RWPE2 (cell line): Measurements from ENCODE around the gene TMEM233.

ENCODE experiments used
- ATAC-seq: fragments of 200-7000 bp; cut with Tn5 transposase; 3 replicates; pipeline ENCODE4 v1.9.1; 2021; ENCODE audit warnings: low read depth
- DNase-seq: peaks from one replicate; pipeline ENCODE4 v3.0.0-alpha.2; 2020; ENCODE audit warnings: low spot score
- H3K27ac ChIP-seq: fragments of 450-650 bp; 2 replicates; pipeline ENCODE4 v1.5.1; 2017; ENCODE audit warnings: mild to moderate bottlenecking; ENCODE audit not compliant: poor library complexity, severe bottlenecking
- H3K27me3 ChIP-seq: fragments of 250-450 bp; sonication (Bioruptor Pico); 2 replicates; pipeline ENCODE4 v1.5.1; 2021; ENCODE audit warnings: mild to moderate bottlenecking, moderate library complexity; ENCODE audit not compliant: insufficient read depth, poor library complexity, severe bottlenecking
- H3K36me3 ChIP-seq: fragments of 250-450 bp; sonication (Bioruptor Pico); 2 replicates; pipeline ENCODE4 v1.5.1; 2020; ENCODE audit warnings: low read depth, mild to moderate bottlenecking, moderate library complexity
- H3K4me1 ChIP-seq: fragments of 250-450 bp; sonication (Bioruptor Pico); 2 replicates; pipeline ENCODE4 v1.5.1; 2021; ENCODE audit warnings: mild to moderate bottlenecking, moderate library complexity; ENCODE audit not compliant: insufficient read depth, poor library complexity, severe bottlenecking
- H3K4me3 ChIP-seq: fragments of 250-450 bp; sonication (Bioruptor Pico); 2 replicates; pipeline ENCODE4 v1.5.1; 2021; ENCODE audit warnings: mild to moderate bottlenecking, moderate library complexity; ENCODE audit not compliant: severe bottlenecking
- H3K9me3 ChIP-seq: fragments of 250-450 bp; sonication (Bioruptor Pico); 2 replicates; pipeline ENCODE4 v1.5.1; 2021; ENCODE audit warnings: mild to moderate bottlenecking, moderate library complexity; ENCODE audit not compliant: severe bottlenecking
- TF ChIP-seq, protein P1 (sequence below): fragments of 450-650 bp; IDR thresholded peaks from one replicate; pipeline ENCODE4 v1.5.1; 2017; ENCODE audit warnings: mild to moderate bottlenecking, moderate library complexity; ENCODE audit not compliant: poor library complexity, severe bottlenecking

Gene TMEM233

DNA sequence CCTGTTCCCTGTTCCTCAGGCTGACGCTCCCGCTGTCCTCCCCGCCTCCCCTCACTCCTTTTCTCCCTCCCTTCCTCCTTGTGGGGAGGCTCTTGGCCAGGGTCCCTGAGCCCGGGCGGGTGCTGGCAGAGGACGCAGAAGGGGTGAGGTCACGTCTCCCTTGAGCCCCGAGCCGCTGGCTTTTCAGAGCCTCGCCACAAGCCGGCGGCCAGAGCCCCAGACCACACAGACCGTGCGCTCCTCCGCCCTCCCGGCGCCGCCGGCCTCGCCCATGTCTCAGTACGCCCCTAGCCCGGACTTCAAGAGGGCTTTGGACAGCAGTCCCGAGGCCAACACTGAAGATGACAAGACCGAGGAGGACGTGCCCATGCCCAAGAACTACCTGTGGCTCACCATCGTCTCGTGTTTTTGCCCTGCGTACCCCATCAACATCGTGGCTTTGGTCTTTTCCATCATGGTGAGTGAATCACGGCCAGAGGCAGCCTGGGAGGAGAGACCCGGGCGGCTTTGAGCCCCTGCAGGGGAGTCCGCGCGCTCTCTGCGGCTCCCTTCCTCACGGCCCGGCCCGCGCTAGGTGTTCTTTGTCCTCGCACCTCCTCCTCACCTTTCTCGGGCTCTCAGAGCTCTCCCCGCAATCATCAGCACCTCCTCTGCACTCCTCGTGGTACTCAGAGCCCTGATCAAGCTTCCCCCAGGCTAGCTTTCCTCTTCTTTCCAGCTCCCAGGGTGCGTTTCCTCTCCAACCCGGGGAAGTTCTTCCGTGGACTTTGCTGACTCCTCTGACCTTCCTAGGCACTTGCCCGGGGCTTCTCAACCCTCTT, at the start of gene TMEM233:
Gene TMEM233 (plus strand): TSS at position 197 of the 821 bp plus-strand sequence. CDS start 75 bp downstream, at position 272.
- no peak within 1 kb of the TSS for H3K4me3 ChIP-seq

DNA sequence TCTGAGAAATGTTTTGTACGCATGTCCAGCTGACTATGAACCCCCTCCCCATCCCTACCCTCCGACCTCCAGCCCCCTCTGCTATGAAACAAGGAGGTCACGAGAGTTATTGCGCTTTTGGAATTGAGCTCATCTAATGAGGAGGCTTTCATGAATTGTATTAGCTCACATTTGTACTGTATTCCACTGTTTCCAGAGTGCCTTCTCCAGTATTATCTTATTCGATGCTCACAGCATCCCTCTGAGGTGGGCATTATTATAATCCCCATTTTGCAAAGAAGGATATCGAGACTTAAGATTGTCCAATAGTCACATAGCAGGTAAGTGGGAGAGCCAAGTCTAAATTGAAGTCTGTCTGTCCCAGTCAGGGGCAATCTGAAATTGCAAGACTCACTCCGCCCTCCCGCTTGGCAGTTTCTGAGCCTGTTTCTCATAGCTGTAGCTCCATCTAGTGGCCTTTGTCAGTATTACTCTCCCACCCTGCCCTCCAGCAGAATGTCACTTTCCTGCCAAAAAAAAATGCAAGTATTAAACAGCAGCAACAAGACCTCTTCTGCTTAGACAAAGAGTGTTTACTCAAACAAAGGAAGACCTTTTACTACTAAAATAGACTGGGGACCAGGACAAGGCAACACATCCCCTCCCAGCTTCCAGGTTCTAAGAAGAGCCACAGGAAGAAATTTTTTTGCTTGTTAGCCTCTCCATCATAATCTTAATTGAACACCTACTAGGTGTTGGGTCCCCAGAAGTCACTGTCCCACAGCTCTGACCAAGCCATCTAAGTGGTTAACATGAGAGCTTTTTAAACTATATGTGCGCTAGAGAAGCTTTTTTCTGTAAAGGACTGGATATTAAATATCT, 48.6 kb upstream of the TMEM233 start:
- Histone ChIP-seq H3K4me3 (no peak overlapping the region), H3K27me3 (no peaks in the 10 kb centered on the region), H3K4me1 (no peaks in the 10 kb centered on the region), H3K36me3 (no peaks in the 10 kb centered on the region), H3K27ac (no peak overlapping the region), H3K9me3 (no peaks in the 10 kb centered on the region)
- DNase-seq (no peak), ATAC-seq (peak; percentile 48; the same call in 1 of the 3 replicates)
- TF ChIP-seq, protein P1, sequence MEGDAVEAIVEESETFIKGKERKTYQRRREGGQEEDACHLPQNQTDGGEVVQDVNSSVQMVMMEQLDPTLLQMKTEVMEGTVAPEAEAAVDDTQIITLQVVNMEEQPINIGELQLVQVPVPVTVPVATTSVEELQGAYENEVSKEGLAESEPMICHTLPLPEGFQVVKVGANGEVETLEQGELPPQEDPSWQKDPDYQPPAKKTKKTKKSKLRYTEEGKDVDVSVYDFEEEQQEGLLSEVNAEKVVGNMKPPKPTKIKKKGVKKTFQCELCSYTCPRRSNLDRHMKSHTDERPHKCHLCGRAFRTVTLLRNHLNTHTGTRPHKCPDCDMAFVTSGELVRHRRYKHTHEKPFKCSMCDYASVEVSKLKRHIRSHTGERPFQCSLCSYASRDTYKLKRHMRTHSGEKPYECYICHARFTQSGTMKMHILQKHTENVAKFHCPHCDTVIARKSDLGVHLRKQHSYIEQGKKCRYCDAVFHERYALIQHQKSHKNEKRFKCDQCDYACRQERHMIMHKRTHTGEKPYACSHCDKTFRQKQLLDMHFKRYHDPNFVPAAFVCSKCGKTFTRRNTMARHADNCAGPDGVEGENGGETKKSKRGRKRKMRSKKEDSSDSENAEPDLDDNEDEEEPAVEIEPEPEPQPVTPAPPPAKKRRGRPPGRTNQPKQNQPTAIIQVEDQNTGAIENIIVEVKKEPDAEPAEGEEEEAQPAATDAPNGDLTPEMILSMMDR: peak; percentile 85

More for the DNA sequence above, at the start of gene TMEM233:
- Histone ChIP-seq H3K36me3 (no peaks in the 10 kb centered on the region), H3K27ac (no peak within 1 kb of the TSS), H3K9me3 (no peaks in the 10 kb centered on the region), H3K27me3 (peaks cover 37% of the 10 kb centered on the region), H3K4me1 (no peaks in the 10 kb centered on the region)
- TF ChIP-seq, protein P1: no peak
- no peak for DNase-seq
- ATAC-seq: no peak

DNA sequence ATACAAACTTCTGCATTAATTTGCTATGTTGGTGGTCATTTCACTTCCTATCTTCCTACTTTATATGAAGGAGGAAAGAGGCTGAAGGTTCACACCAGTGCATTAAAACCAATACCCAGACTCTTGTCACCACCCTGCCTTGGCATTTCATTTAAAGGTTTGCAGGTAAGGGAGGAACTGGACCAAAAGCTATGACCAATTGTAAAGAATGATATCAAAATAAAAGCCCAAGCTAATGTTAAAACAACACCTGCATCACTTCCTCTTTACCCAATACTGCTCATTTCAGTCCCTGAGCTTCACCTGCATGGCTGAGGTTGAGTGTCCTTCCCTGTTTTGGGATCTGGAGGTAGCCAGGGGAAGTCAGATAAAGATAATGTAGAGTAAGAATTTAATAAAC, 47.2 kb upstream of the TMEM233 start:
- no peaks in the 10 kb centered on the region for H3K27me3 ChIP-seq
- no peaks in the 10 kb centered on the region for H3K36me3 ChIP-seq
- no peak for DNase-seq
- H3K27ac ChIP-seq: no peak overlapping the region
- H3K4me1 ChIP-seq: no peaks in the 10 kb centered on the region
- ATAC-seq: no peak
- H3K4me3 ChIP-seq: no peak overlapping the region
- TF ChIP-seq, protein P1: no peak
- H3K9me3 ChIP-seq: no peaks in the 10 kb centered on the region

DNA sequence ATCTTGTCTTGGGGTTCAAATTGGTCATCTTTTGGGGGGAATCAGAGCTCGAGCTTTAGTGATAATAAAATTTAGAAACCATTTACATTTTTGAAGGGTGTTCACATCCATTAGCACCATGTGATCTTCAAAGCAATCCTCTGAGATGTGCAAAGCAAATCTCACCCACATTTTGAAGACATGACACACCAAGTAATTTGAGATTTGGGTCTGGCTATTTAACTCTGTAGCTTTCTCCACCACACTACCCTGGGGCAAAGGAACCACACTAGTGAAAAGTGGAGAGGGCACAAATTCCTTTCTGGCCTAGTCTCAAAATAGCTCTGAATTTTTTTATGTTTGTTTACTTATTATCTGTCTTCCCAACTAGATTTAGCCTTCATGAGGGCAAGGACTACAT, 46.6 kb upstream of the TMEM233 start:
- DNase-seq (no peak), ATAC-seq (no peak)
- Histone ChIP-seq H3K9me3 (no peaks in the 10 kb centered on the region), H3K4me3 (no peak overlapping the region), H3K27me3 (no peaks in the 10 kb centered on the region), H3K36me3 (no peaks in the 10 kb centered on the region), H3K27ac (no peak overlapping the region), H3K4me1 (no peaks in the 10 kb centered on the region)
- TF ChIP-seq, protein P1: no peak
